Astrocyte of the cerebellum (primary cell): Measurements from ENCODE around the gene TEX51.

ENCODE experiments used
- DNase-seq: peaks from one replicate; pipeline ENCODE4 v3.0.0-alpha.2; 2011; ENCODE audit warnings: low read depth
- H3K4me3 ChIP-seq: 2 replicates; pipeline ENCODE4 v1.5.1; 2011; ENCODE audit warnings: mild to moderate bottlenecking, low read depth, low read length, moderate library complexity
- in situ Hi-C: cut with HindIII; loops from 2 replicates; pipeline ENCODE4 v1.10.0; 2017; ENCODE audit warnings: low sequenced_read_pairs
- TF ChIP-seq, protein P1 (sequence below): IDR thresholded peaks from 2 replicates; pipeline ENCODE4 v1.5.1; 2012; ENCODE audit warnings: low read length, low read depth, moderate library complexity, mild to moderate bottlenecking; ENCODE audit errors: missing control alignments

The TEX51 gene

GRCh38 chr2:126874961-126875360, 23.7 kb upstream of the TEX51 start:
- TF ChIP-seq, protein P1, sequence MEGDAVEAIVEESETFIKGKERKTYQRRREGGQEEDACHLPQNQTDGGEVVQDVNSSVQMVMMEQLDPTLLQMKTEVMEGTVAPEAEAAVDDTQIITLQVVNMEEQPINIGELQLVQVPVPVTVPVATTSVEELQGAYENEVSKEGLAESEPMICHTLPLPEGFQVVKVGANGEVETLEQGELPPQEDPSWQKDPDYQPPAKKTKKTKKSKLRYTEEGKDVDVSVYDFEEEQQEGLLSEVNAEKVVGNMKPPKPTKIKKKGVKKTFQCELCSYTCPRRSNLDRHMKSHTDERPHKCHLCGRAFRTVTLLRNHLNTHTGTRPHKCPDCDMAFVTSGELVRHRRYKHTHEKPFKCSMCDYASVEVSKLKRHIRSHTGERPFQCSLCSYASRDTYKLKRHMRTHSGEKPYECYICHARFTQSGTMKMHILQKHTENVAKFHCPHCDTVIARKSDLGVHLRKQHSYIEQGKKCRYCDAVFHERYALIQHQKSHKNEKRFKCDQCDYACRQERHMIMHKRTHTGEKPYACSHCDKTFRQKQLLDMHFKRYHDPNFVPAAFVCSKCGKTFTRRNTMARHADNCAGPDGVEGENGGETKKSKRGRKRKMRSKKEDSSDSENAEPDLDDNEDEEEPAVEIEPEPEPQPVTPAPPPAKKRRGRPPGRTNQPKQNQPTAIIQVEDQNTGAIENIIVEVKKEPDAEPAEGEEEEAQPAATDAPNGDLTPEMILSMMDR: no peak
- in situ Hi-C loops: no loop called here
- H3K4me3 ChIP-seq: no peak overlapping the region
- no peak for DNase-seq

DNA sequence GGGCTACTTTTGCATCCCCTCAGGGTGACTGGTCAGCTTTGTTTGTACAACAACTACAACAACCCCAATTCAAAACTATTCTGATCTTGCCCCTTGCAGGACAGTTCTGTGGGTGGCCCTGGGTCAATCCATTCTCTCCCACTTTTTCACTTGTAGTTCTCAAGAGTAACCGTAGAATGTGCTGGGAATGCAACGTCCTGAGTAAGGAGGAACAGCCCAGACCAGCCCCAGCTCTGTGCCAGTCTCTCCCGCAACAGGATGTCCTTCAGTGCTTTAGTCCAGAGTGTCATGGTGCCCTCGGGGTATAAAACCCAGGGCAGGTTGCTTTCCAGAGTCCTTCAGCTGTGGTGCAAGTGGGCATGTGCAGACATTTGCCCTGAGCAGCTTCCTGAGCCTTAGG, 22.1 kb upstream of the TEX51 start:
- H3K4me3 ChIP-seq: no peak overlapping the region
- in situ Hi-C loops: no loop called here
- TF ChIP-seq, protein P1: no peak
- no peak for DNase-seq

- in situ Hi-C loops: no loop called here
- no peak overlapping the region for H3K4me3 ChIP-seq
- no peak for DNase-seq
- TF ChIP-seq, protein P1: no peak
These were observed 21.6 kb upstream of the TEX51 start for GRCh38 chr2:126877041-126877440.

- DNase-seq: no peak
- no peak overlapping the region for H3K4me3 ChIP-seq
- TF ChIP-seq, protein P1: no peak
- in situ Hi-C loops: no loop called here
These were observed 20.7 kb upstream of the TEX51 start for GRCh38 chr2:126877861-126878565.

DNA sequence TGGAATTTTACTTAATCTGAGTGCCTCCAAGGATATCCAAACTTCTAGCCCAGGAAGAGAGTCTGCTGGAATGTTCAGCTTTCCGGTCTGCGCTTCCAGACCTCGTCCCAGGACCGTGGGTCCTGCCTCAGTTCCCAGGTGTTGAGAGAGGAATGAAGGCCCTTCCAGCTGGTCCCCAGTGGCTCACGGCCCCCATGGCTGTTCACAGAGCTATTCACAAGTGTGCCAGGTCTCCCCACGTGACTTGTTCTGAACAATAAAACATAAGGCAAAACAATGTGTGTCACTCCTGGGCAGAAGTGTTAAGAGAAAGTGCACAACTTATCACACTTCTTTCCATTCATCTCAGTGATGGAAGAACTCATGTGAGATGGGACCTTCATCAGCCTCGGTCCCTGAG, 20.1 kb upstream of the TEX51 start:
- in situ Hi-C loops: no loop called here
- no peak overlapping the region for H3K4me3 ChIP-seq
- DNase-seq: no peak
- TF ChIP-seq, protein P1: no peak

DNA sequence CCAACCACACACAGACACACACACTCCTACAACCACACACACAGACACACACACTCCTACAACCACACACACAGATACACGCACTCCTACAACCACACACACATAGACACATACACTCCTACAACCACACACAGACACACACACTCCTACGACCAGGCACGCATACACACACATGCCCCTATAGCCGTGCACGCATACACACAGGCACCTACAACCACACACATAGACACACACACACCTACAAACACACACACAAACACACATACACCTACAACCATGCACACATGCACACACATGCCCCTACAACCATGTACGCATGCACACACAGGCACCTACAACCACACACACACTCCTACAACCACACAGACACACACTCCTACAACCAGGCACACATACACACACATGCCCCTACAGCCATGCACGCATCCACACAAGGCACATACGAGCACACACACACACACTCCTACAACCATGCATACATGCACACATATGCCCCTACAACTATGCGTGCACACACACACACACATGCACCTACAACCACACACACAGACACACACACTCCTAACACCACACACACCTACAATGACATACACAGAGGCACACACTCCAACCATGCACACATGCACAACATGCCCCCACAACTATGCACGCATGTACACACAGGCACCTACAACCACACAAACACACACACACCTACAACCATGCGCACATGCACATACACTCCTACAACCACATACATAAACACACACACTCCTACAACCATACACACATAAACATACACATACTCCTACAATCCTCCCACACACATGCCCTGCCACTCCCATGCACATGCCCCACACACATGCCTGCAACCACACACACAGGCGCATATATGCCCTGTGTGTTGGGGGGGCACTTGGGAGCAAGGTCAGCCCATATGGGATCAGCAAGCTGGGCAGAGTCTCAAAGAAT, 19.1 kb upstream of the TEX51 start:
- H3K4me3 ChIP-seq: no peak overlapping the region
- DNase-seq: no peak
- TF ChIP-seq, protein P1: no peak
- in situ Hi-C loops: no loop called here
